ENCODE data around the gene UBAP2L. TPM values are rescaled to one million over a fixed set of nuclear protein-coding genes. Genes with fewer than 3 reads are reported as not detected.

Gene UBAP2L
- total RNA-seq, 4 donors from 2014 or later = 71.6 to 79.9 (median 75.1) TPM

GRCh38 chr1:154181944-154182343 is 38.8 kb upstream of the UBAP2L start:
- 0% methylated on average over 6 of the region's 6 CpGs; no CpG with 5 or more reads in 1 of the 2 donors for WGBS, 2 donors (ENCODE audit: low coverage in 1 of 2)
- Histone ChIP-seq H3K4me3 (peak overlapping the region; percentile 63 to 85), H3K27me3 (no peaks in the 10 kb centered on the region), H3K4me1 (peaks cover 0 to 63% (median 35%) of the 10 kb centered on the region in 3 donors), H3K36me3 (no peaks in the 10 kb centered on the region), H3K9me3 (no peaks in the 10 kb centered on the region), H3K27ac (peak overlapping the region; percentile 55 to 97 (median 90))
- no peak for TF ChIP-seq POLR2AphosphoS5 (IDR thresholded peaks at IDR 0.05)
- TF ChIP-seq, protein P1, sequence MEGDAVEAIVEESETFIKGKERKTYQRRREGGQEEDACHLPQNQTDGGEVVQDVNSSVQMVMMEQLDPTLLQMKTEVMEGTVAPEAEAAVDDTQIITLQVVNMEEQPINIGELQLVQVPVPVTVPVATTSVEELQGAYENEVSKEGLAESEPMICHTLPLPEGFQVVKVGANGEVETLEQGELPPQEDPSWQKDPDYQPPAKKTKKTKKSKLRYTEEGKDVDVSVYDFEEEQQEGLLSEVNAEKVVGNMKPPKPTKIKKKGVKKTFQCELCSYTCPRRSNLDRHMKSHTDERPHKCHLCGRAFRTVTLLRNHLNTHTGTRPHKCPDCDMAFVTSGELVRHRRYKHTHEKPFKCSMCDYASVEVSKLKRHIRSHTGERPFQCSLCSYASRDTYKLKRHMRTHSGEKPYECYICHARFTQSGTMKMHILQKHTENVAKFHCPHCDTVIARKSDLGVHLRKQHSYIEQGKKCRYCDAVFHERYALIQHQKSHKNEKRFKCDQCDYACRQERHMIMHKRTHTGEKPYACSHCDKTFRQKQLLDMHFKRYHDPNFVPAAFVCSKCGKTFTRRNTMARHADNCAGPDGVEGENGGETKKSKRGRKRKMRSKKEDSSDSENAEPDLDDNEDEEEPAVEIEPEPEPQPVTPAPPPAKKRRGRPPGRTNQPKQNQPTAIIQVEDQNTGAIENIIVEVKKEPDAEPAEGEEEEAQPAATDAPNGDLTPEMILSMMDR (IDR thresholded peaks at IDR 0.05) = no peak
- no peak for TF ChIP-seq POLR2A (IDR thresholded peaks at IDR 0.05)
- TF ChIP-seq EP300 (IDR thresholded peaks at IDR 0.05) = no peak
- ATAC-seq = no peak

DNA sequence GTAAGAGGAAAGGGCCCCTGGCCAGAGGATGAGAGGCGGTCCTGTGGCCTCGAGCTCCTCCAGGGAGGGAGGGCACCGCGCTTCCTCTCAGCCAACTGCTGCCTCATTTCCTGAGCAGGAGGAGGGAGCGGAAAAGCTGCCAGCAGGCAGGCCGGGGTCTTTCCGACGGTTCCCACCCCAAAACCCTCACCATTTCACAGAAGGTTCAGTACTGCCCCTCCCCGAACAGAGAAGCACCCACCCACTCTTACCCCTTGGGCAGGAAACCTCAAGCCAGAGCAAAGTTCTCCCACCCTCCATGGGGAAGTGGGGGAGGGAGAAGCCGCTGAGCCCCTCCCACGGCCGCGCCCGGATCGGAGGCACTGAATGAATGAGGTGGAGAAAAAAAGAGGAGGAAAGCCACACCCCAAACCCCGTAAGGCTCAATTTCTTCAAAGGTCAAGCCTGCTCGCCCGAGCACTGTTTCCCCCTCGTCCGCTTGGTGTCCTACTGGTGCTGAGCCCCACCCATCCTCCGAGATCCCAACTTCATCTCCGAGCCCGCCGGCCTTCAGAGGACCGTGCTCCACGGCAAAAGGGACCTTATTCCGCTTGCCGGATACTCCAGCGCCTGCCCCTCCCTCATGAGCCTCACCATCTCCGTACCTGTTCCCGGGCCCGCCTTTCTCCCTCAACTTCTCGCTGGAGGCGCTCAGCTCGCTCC is 38.3 kb upstream of the UBAP2L start:
- H3K4me1 ChIP-seq = peaks cover 0 to 57% (median 35%) of the 10 kb centered on the region in 3 donors
- TF ChIP-seq POLR2A (IDR thresholded peaks at IDR 0.05) (no peak), POLR2AphosphoS5 (IDR thresholded peaks at IDR 0.05) (peak; percentile 13)
- H3K27ac ChIP-seq = peak overlapping the region; percentile 55 to 97 (median 90)
- 0 to 1% methylated on average over 12 to 20 of the region's 35 CpGs for WGBS, 2 donors (ENCODE audit: low coverage in 1 of 2)
- H3K27me3 ChIP-seq = no peaks in the 10 kb centered on the region
- peak; percentile 42 for ATAC-seq
- H3K4me3 ChIP-seq = peak overlapping the region; percentile 63 to 85
- no peaks in the 10 kb centered on the region for H3K36me3 ChIP-seq
- no peaks in the 10 kb centered on the region for H3K9me3 ChIP-seq

DNA sequence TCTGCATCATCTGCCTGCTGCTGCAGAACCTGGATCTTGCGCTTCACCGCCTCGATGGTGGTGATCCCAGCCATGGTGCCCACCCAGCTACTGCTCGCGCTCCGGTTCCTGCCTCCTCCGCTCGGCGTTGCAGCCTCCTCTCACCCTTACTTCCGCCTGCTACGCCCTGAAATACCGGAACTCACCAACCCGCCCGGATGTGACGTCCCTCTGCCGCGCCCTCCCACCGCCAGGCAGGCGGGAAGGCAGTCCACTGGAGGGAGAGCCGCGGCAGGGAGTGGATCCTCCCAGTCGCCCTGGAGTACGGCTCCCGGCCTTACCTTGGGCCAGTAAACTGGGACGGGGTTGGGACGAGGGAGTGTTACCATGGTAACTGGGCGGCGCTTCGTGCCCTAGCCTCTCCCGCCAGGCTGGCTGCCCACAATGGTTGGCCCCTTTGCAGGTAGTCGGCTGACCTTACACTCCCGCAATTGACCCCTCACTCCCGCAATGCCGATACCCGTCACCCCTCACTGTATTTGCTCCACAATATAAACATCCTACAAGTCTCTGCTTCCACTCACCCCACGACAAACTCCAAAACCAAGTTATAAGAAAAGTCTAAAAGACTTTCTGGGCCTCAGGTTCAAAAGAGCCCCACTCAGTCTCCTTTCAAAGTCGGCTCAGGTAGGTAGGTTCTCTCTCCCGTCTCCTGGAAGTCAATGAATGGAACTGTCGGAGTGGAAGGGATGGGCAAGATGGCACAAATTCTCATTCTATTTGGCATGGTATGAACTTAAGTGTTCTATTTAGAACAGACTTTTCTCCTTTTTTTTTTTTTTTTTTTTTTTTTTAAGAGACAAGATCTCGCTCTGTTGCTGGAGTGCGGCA is 37.5 kb upstream of the UBAP2L start:
- Histone ChIP-seq H3K36me3 (no peaks in the 10 kb centered on the region), H3K27ac (peak overlapping the region; percentile 55 to 97 (median 90)), H3K4me3 (peak overlapping the region; percentile 63 to 85), H3K9me3 (no peaks in the 10 kb centered on the region), H3K27me3 (no peaks in the 10 kb centered on the region), H3K4me1 (peaks cover 0 to 50% (median 32%) of the 10 kb centered on the region in 3 donors)
- WGBS, 2 donors (ENCODE audit: low coverage in 1 of 2) = 0 to 5% methylated on average over 10 to 12 of the region's 41 CpGs
- peak; percentile 97 for ATAC-seq
- TF ChIP-seq POLR2A (IDR thresholded peaks at IDR 0.05) = peak; percentile 96 to 97
- TF ChIP-seq EP300 (IDR thresholded peaks at IDR 0.05) = no peak
- TF ChIP-seq, protein P1 (IDR thresholded peaks at IDR 0.05) = peak in 3 of 4 experiments; percentile 32 to 41 (median 38)
- peak; percentile 100 for TF ChIP-seq POLR2AphosphoS5 (IDR thresholded peaks at IDR 0.05)

DNA sequence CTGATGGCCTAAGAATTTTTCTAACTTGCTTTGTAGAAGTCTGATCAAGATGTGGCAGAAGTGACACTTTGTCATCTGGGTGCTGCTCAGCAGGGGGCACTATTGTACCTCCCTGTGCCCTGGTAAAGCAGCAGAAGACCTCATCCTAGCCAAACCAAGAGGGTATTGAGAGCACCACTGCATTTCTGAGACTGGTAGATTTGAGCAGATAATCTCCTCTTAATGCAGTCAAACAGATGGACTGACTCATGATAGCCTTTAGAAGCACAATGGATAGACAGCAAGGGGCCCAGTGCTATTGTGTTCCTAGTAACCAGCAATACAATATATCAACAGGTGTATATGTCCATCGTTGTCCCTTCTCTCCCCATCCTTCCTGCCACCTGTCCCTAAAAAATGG is 34.6 kb upstream of the UBAP2L start:
- 57 to 63% methylated on average over 1 of the region's 1 CpG for WGBS, 2 donors (ENCODE audit: low coverage in 1 of 2)
- Histone ChIP-seq H3K27ac (no peak overlapping the region), H3K4me3 (no peak overlapping the region), H3K4me1 (peaks cover 0 to 29% (median 6%) of the 10 kb centered on the region in 3 donors), H3K9me3 (no peaks in the 10 kb centered on the region), H3K27me3 (no peaks in the 10 kb centered on the region), H3K36me3 (no peaks in the 10 kb centered on the region)
- ATAC-seq = no peak
- TF ChIP-seq, protein P1 (IDR thresholded peaks at IDR 0.05) = peak in 1 of 4 experiments; percentile 31
- no peak for TF ChIP-seq EP300 (IDR thresholded peaks at IDR 0.05)

DNA sequence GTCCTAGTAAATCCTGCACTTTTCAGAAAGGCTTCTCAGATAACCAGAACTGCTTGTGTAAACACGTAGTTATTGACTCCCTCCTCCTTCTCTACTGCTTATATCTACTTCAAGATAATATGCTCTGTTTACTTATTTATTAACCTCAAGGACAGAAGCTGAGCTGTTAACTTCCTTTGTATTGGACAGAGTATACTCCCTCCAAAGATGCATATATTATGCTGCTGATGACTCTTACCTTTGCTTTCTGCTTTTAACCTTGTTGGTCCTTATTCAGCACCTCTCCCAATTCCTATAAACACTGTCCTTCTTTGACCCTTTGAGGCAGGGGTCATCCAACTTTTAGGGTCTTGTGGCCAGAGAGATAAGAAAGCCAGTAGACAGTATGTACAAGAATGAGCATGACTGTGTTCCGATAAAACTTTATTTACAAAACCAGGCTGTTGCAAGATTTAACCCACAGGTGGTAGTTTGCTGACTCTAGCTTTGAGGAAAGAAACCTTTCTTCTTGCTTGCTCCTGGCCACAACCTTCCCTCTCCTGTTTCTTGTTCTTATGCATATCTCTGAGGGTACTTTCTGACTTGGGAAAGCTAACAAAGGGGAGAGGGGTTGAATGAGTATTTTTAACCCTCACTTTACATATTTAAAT is 33.8 kb upstream of the UBAP2L start:
- H3K9me3 ChIP-seq = no peaks in the 10 kb centered on the region
- H3K36me3 ChIP-seq = no peaks in the 10 kb centered on the region
- H3K27me3 ChIP-seq = no peaks in the 10 kb centered on the region
- H3K4me3 ChIP-seq = no peak overlapping the region
- H3K4me1 ChIP-seq = peaks cover 0 to 21% (median 0%) of the 10 kb centered on the region in 3 donors
- ATAC-seq = no peak
- H3K27ac ChIP-seq = no peak overlapping the region
- 25 to 38% methylated on average over 2 of the region's 2 CpGs for whole genome bisulfite sequencing, 2 donors (ENCODE audit: low coverage in 1 of 2)
- TF ChIP-seq POLR2A (IDR thresholded peaks at IDR 0.05) (no peak), EP300 (IDR thresholded peaks at IDR 0.05) (no peak), POLR2AphosphoS5 (IDR thresholded peaks at IDR 0.05) (no peak)
- TF ChIP-seq, protein P1 (IDR thresholded peaks at IDR 0.05) = no peak

Data from gastroesophageal sphincter (tissue), 4 donors.